Natural killer cell (primary cell): Measurements from ENCODE around the gene COL8A1. TPM values are rescaled to one million over a fixed set of nuclear protein-coding genes. Genes with fewer than 3 reads are reported as not detected.

Experiments used
- ATAC-seq, 3 donors: fragments of 150-1000 bp in 2 of 3; fragments of 200-7000 bp in 1 of 3; cut with Tn5 transposase; 1 replicate in 1 of 3; 2 replicates in 2 of 3; pipeline ENCODE4 v1.10.0; 2021; ENCODE audit warnings: mild to moderate bottlenecking in 2 of 3, moderate library complexity in 2 of 3
- DNase-seq, 2 donors: peaks; one replicate each; pipeline versions ENCODE4 v3.0.0 to v3.0.0-alpha.2; 2013 to 2021; ENCODE audit warnings: mixed read lengths in 1 of 2
- H3K27ac ChIP-seq: one replicate; pipeline ENCODE4 v1.5.1; 2013; ENCODE audit warnings: mild to moderate bottlenecking, low read length
- H3K27me3 ChIP-seq: one replicate; pipeline ENCODE4 v1.6.1; 2013; ENCODE audit warnings: low read length; ENCODE audit not compliant: control insufficient read depth, insufficient read depth
- H3K36me3 ChIP-seq: one replicate; pipeline ENCODE4 v1.6.1; 2013; ENCODE audit warnings: low read length; ENCODE audit not compliant: control insufficient read depth, insufficient read depth
- H3K4me1 ChIP-seq: one replicate; pipeline ENCODE4 v1.6.1; 2013; ENCODE audit warnings: low read length; ENCODE audit not compliant: control insufficient read depth, insufficient read depth
- H3K4me3 ChIP-seq: one replicate; pipeline ENCODE4 v1.5.1; 2013; ENCODE audit warnings: low read length
- H3K9me3 ChIP-seq: one replicate; pipeline ENCODE4 v1.6.1; 2013; ENCODE audit warnings: low read length; ENCODE audit not compliant: control insufficient read depth, insufficient read depth
- H3K27ac Mint-ChIP-seq, 2 donors: one replicate each; pipeline ENCODE4 v1.8.0; 2022; ENCODE audit warnings: mild to moderate bottlenecking in 2 of 2, mixed read lengths in 2 of 2, moderate library complexity in 1 of 2
- H3K27me3 Mint-ChIP-seq, 2 donors: one replicate each; pipeline ENCODE4 v1.8.0; 2022; ENCODE audit warnings: low read depth in 2 of 2, mixed read lengths in 2 of 2
- H3K36me3 Mint-ChIP-seq: one replicate; pipeline ENCODE4 v1.8.0; 2022; ENCODE audit warnings: mixed read lengths
- H3K4me1 Mint-ChIP-seq, 2 donors: one replicate each; pipeline ENCODE4 v1.8.0; 2022; ENCODE audit warnings: mixed read lengths in 2 of 2
- H3K4me3 Mint-ChIP-seq: one replicate; pipeline ENCODE4 v1.8.0; 2022; ENCODE audit warnings: mild to moderate bottlenecking, moderate library complexity, mixed read lengths
- H3K9me3 Mint-ChIP-seq, 2 donors: one replicate each; pipeline ENCODE4 v1.8.0; 2022; ENCODE audit warnings: mixed read lengths in 2 of 2
- CTCF ChIP-seq: fragments of 200-600 bp; IDR thresholded peaks from one replicate; pipeline ENCODE4 v1.8.0; 2022; ENCODE audit warnings: antibody characterized with exemption
- WGBS: methylation state at CpG from one replicate; pipeline ENCODE4 v1.1.7; 2013; ENCODE audit warnings: missing lambda C conversion rate; ENCODE audit not compliant: insufficient coverage; 5-methylcytosine and 5-hydroxymethylcytosine counted together
- intact Hi-C: fragments of 100-400 bp; cut with micrococcal nuclease; formaldehyde crosslinking; loops from one replicate; pipeline ENCODE4 v1.14.2; 2022
- total RNA-seq, 4 donors: library from RNA; stranded (reverse); fragments of 120-200 nt in 1 of 4; gene quantifications; one replicate each; pipeline versions ENCODE4 v1.2.3 to v1.2.4, GENCODE V29; 2013 to 2022

The COL8A1 gene
- total RNA-seq, 3 donors from 2014 or later (not counting 1 experiment from before 2014, with no cell fraction given): 0.12 to 0.23 TPM; not detected in 1

DNA sequence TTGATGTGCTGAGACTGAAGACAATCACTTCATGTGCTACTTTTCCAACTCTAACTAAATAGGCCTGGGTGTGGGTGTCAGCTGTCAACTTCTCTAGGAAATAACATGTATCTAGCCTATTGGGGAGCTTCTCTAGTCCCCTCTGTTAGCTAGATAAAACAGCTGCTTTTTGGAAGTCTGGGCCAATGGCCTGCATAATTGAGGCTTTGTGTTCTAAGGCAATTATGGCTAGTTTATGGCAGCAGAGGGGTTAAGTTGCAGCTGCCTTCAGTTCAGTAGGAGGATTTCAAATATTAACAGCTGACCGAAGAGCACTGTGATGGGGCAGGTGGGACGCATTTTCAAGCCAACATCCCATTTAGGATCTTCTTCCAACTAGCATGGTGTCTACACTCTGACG lies 6.4 kb downstream of the COL8A1 start:
- no peaks in the 10 kb centered on the region for H3K4me1 Mint-ChIP-seq

GRCh38 chr3:99645277-99646106 lies 7.1 kb downstream of the COL8A1 start:
- Histone ChIP-seq H3K27me3 (no peaks in the 10 kb centered on the region), H3K9me3 (no peaks in the 10 kb centered on the region), H3K4me1 (no peaks in the 10 kb centered on the region), H3K27ac (no peak overlapping the region), H3K36me3 (no peaks in the 10 kb centered on the region), H3K4me3 (no peak overlapping the region)
- no peak for TF ChIP-seq CTCF
- Mint-ChIP-seq H3K27ac (no peak overlapping the region), H3K27me3 (peaks cover 3 to 5% of the 10 kb centered on the region in 2 donors), H3K4me1 (no peaks in the 10 kb centered on the region), H3K36me3 (no peaks in the 10 kb centered on the region), H3K4me3 (no peak overlapping the region), H3K9me3 (peaks cover 0 to 2% of the 10 kb centered on the region in 2 donors)
- no peak for ATAC-seq
- DNase-seq: no peak
- intact Hi-C loops: no loop called here
- WGBS: 98% methylated on average over 3 of the region's 5 CpGs

More for the DNA sequence above, 6.4 kb downstream of the COL8A1 start:
- Mint-ChIP-seq H3K27me3 (peaks cover 5 to 7% of the 10 kb centered on the region in 2 donors), H3K9me3 (peaks cover 0 to 2% of the 10 kb centered on the region in 2 donors), H3K27ac (no peak overlapping the region), H3K4me3 (no peak overlapping the region), H3K36me3 (no peaks in the 10 kb centered on the region)
- Histone ChIP-seq H3K36me3 (no peaks in the 10 kb centered on the region), H3K9me3 (no peaks in the 10 kb centered on the region), H3K4me1 (no peaks in the 10 kb centered on the region), H3K27me3 (peaks cover 2% of the 10 kb centered on the region), H3K27ac (no peak overlapping the region), H3K4me3 (no peak overlapping the region)
- WGBS: 96% methylated on average over 3 of the region's 3 CpGs
- no peak for DNase-seq
- no peak for TF ChIP-seq CTCF
- intact Hi-C loops: no loop called here
- ATAC-seq: no peak

GRCh38 chr3:99646107-99646435 lies 7.7 kb downstream of the COL8A1 start:
- H3K36me3 ChIP-seq: no peaks in the 10 kb centered on the region
- Mint-ChIP-seq H3K9me3 (peaks cover 0 to 2% of the 10 kb centered on the region in 2 donors), H3K4me1 (no peaks in the 10 kb centered on the region), H3K4me3 (no peak overlapping the region), H3K27me3 (no peaks in the 10 kb centered on the region), H3K27ac (no peak overlapping the region), H3K36me3 (no peaks in the 10 kb centered on the region)
- no peak for ATAC-seq
- H3K4me1 ChIP-seq: no peaks in the 10 kb centered on the region
- H3K27me3 ChIP-seq: no peaks in the 10 kb centered on the region
- no peak for DNase-seq
- 100% methylated on average over 1 of the region's 1 CpG for WGBS
- H3K9me3 ChIP-seq: no peaks in the 10 kb centered on the region
- H3K4me3 ChIP-seq: no peak overlapping the region
- H3K27ac ChIP-seq: no peak overlapping the region
- TF ChIP-seq CTCF: no peak
- intact Hi-C loops: no loop called here

GRCh38 chr3:99647081-99647480 lies 8.7 kb downstream of the COL8A1 start:
- H3K9me3 Mint-ChIP-seq: peaks cover 0 to 2% of the 10 kb centered on the region in 2 donors
- intact Hi-C loops: no loop called here
- DNase-seq (no peak), ATAC-seq (no peak)
- H3K9me3 ChIP-seq: no peaks in the 10 kb centered on the region
- no peaks in the 10 kb centered on the region for H3K4me1 ChIP-seq
- no peaks in the 10 kb centered on the region for H3K36me3 Mint-ChIP-seq
- no peak overlapping the region for H3K4me3 ChIP-seq
- no peak overlapping the region for H3K27ac ChIP-seq
- no peaks in the 10 kb centered on the region for H3K27me3 Mint-ChIP-seq
- 87% methylated on average over 2 of the region's 3 CpGs for WGBS
- no peaks in the 10 kb centered on the region for H3K4me1 Mint-ChIP-seq
- no peaks in the 10 kb centered on the region for H3K36me3 ChIP-seq
- H3K27me3 ChIP-seq: no peaks in the 10 kb centered on the region
- no peak for TF ChIP-seq CTCF
- H3K27ac Mint-ChIP-seq: no peak overlapping the region
- no peak overlapping the region for H3K4me3 Mint-ChIP-seq
